H7 (cell line): ENCODE data around the gene PFDN1. TPM values are rescaled to one million over a fixed set of nuclear protein-coding genes. Genes with fewer than 3 reads are reported as not detected.

Experiments used
- DNase-seq: peaks from one replicate; pipeline ENCODE4 v3.0.0; 2012
- H3K27me3 ChIP-seq: 2 replicates; pipeline ENCODE4 v1.6.0; 2011; ENCODE audit warnings: mild to moderate bottlenecking, low read length; ENCODE audit not compliant: control insufficient read depth, insufficient read depth
- H3K36me3 ChIP-seq: replicated peaks from 2 replicates; pipeline ENCODE4 v1.5.1; 2011; ENCODE audit warnings: low read length; ENCODE audit not compliant: control insufficient read depth, insufficient read depth
- H3K4me3 ChIP-seq: 2 replicates; pipeline ENCODE4 v1.5.1; 2011; ENCODE audit warnings: low read depth, mild to moderate bottlenecking, control low read depth, low read length, moderate library complexity; ENCODE audit not compliant: insufficient read depth
- total RNA-seq: library from RNA; depleted of rRNA; stranded (reverse); fragments of >200 nt; shearing (Covaris generic); gene quantifications from 2 replicates; pipeline ENCODE4 v1.2.3, GENCODE V29; 2014

The PFDN1 gene
- total RNA-seq, 1 experiment from 2014 or later = 82.9 TPM

DNA sequence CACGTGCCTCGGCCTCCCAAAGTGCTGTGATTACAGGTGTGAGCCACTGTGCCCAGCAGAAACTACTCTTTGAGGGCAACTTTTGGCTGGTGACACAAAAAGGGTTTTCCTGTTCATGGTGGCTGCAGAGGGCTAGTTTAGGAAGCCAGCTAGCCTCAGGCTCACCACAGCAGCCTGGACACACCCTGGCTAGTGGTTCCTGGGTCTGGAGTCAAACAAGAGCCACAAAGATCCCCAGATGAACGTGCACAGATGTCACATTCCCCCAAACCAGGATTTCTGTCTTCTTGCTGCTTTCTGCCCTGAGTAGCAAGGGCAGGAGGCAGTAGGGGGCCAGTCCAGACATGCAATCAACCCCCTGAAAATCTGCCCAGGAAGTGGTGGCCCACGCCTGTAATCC lies 36.7 kb upstream of the PFDN1 start:
- DNase-seq = no peak
- Histone ChIP-seq H3K27me3 (no peaks in the 10 kb centered on the region), H3K4me3 (no peak overlapping the region), H3K36me3 (peaks cover 2% of the 10 kb centered on the region)

DNA sequence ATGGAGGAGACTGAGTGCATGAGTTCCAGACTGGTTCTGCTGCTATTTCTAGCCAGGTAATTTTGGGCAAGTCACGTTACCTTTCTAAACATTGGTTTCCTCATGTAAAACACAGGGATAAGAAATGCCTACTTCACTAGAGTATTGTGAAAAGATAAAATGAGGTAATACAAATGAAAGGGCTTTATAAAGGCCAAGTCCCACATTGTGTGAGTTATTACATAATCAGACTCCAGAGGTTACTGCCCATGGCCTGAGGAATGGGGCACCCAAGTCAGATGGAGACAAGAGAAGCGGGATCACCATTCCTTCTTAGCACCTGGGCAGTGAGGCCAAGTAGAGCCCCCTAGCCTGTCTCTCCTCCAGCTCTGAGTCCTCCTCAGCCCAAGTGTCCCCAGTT lies 36.0 kb upstream of the PFDN1 start:
- H3K36me3 ChIP-seq = peaks cover 3% of the 10 kb centered on the region

DNA sequence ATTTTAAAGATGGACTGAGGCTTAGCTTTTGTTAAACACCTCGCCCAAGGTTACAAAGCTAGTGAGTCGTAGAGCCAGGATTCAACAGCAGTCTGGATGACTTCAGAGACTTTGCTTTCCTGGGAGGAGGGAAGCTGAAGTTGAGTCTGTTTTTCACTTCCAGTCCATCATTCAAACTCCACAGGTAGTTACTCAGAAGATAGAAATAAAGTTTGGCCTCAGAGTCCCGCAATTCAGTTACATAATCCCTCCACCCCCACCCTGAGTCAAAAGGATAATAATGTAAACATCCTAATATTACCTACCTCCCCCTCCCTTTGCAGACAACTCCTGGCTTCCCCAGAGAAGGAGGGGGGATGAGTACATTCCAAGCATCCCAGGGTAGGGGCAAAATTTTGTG lies 35.4 kb upstream of the PFDN1 start:
- H3K36me3 ChIP-seq = peaks cover 3% of the 10 kb centered on the region
- DNase-seq = no peak
- no peaks in the 10 kb centered on the region for H3K27me3 ChIP-seq
- H3K4me3 ChIP-seq = no peak overlapping the region

More for the DNA sequence above, 36.0 kb upstream of the PFDN1 start:
- no peak for DNase-seq
- Histone ChIP-seq H3K27me3 (no peaks in the 10 kb centered on the region), H3K4me3 (no peak overlapping the region)

DNA sequence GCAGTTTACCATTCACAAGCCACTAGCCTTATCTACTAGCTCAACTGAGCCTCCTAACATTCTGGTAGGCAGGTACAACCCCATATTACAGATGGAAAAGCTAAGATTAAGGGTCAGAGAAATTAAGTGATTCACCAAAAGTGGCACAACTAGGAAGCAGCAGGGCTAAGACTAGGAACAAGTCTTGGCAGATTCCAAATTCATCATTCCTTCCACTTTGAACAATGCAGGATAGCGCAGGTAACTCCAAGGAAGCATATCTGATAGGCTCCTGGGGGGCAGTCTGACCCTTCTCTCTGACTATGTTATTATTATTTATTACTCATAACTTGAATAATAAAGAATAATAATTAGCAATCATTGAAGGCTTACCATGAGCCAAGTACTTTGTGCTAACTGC lies 35.0 kb upstream of the PFDN1 start:
- H3K36me3 ChIP-seq = peaks cover 3% of the 10 kb centered on the region

DNA sequence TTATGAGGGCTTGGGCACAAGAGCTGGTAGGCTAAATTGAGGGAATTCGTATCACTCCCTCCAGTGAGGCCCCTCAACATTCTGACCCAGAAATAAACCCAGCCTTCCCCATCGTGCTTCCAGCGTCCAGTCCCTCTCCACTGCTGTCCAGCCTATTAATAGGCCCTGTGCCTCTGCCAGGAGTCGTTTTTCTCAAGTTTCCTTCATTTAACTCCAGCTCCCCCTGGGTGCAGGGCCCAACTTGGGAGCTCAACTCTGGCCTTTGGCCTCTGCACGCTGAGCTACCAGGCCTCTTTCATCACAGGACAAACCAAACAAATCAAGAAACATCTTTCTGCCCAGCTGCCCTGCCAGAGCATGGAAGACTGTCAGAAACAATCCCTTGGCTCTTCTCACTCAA lies 33.5 kb upstream of the PFDN1 start:
- no peak for DNase-seq
- Histone ChIP-seq H3K27me3 (no peaks in the 10 kb centered on the region), H3K36me3 (peaks cover 3% of the 10 kb centered on the region)

More for the DNA sequence above, 35.0 kb upstream of the PFDN1 start:
- no peaks in the 10 kb centered on the region for H3K27me3 ChIP-seq
- no peak overlapping the region for H3K4me3 ChIP-seq
- no peak for DNase-seq

DNA sequence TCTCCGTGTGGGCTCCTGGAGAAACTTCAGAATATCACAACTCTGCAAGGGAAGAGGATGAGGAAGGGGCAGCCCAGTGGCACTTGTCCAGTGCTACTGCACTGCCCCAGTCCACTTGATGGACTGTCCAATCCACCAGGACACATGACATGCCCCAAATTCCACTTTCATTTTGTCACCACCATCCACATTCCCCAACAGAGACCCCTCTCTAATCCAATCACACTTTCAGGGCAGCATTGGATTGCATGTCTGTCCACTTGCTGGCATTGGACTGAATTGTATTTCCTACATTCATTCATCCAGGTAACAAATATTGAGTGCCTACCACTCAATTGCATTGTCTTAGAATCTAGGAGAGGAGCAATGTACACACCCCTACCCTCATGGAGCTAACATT lies 28.7 kb upstream of the PFDN1 start:
- H3K4me3 ChIP-seq = no peak overlapping the region
- no peaks in the 10 kb centered on the region for H3K27me3 ChIP-seq
- no peak for DNase-seq
- peaks cover 3% of the 10 kb centered on the region for H3K36me3 ChIP-seq

More for the DNA sequence above, 33.5 kb upstream of the PFDN1 start:
- H3K4me3 ChIP-seq = no peak overlapping the region

DNA sequence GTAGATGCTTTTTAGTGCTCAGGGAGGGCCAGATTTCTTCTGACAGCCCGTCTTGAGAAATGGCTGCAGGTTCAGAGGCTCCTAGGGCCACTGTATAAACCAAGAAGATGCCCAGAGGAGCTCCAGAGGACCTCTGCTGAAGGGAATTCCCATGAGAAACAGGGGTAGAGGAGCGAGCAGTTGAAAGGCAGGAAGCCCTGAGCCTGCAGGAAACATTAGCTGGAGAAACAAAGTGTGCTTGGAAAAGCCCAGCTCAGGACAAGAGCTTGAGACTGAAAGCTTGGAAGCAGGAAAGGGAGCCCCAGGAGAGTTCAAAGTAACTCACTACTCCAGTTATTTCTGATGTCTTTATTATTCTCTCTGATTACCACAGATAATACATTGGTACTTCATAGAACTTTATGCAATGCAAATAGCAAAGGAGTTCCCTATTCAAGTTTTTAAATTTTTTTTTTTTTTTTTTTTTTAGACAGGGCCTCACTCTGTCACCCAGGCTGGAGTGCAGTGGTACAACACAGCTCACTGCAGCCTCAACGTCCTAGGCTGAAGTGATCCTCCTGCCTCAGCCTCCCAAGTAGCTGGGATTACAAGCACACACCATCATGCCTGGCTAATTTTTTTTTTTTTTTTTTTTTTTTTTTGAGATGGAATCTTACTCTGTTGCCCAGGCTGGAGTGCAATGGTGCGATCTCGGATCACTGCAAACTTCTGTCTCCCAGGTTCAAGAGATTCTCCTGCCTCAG lies 27.0 kb upstream of the PFDN1 start:
- no peak for DNase-seq
- Histone ChIP-seq H3K36me3 (peaks cover 1% of the 10 kb centered on the region; the same call in 1 of the 2 replicates), H3K27me3 (no peaks in the 10 kb centered on the region), H3K4me3 (no peak overlapping the region)

DNA sequence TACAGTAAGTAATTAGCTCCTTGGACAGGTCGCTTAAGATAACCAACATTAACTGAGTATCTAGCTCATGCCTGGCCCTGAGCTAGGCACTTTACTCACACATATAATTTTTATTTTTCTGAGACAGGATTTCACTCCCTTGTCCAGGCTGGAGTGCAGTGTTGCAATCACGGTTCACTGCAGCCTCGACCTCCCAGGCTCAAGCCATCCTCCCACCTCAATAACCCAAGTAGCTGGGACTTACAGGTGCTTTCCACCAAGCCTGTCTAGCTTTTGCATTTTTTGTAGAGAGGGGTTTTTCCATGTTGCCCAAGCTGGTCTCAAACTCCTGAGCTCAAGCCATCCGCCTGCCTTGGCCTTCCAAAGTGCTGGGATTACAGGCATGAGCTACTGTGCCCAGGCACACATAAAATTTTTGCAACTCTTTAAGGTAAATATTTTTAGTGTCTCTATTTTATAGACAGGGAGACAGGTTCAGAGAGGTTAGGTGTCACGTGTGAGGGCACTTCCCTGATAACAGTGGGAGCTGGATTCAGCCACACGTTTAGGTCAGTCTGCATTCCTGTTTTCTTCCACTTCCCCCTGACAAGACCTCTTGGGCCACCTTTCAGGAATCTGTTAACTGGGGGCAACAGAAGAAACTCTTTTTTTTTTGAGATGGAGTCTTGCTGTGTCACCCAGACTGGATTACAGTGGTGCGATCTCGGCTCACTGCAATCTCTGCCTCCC lies 25.3 kb upstream of the PFDN1 start:
- H3K27me3 ChIP-seq = no peaks in the 10 kb centered on the region
- no peak overlapping the region for H3K4me3 ChIP-seq
- H3K36me3 ChIP-seq = no peaks in the 10 kb centered on the region
- DNase-seq = no peak

DNA sequence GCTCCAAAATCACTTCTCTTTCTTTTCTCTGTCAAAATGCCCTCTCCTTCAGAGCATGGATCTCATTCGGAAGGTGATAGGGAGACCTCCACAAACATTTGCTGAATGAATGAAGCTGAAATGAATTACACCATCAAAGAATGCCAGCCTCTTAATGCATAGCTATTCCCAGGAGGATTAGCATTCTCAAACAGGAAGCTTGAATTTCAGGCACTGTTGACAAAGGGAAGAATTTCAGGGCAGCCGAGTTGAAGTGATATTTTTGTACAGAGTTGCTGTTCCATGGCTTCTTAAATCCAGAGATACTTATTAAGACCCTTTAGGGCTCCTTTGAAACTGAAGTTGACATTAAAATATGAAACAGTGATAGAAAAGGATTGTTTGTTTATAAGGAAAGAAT lies 24.7 kb upstream of the PFDN1 start:
- no peaks in the 10 kb centered on the region for H3K27me3 ChIP-seq
- no peak for DNase-seq
- H3K4me3 ChIP-seq = no peak overlapping the region
- H3K36me3 ChIP-seq = no peaks in the 10 kb centered on the region

DNA sequence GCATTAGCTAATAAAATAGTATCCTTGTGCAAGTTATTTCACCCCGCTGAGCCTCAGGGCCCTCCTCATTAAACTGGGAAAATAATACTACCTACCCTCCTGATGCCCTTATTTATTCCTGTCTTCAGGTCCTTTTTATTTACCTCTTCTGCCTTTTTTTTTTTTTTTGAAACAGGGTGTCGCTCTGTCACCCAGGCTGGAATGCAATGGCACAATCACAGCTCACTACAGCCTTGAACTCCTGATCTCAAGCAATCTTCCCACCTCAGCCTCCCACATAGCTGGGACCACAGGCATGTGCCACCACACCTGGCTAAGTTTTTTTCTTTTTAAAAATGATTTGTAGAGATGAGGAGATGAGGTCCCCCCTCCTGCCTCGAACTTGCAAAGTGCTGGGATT lies 22.6 kb upstream of the PFDN1 start:
- H3K27me3 ChIP-seq = no peaks in the 10 kb centered on the region
- H3K4me3 ChIP-seq = no peak overlapping the region
- no peak for DNase-seq
- no peaks in the 10 kb centered on the region for H3K36me3 ChIP-seq

DNA sequence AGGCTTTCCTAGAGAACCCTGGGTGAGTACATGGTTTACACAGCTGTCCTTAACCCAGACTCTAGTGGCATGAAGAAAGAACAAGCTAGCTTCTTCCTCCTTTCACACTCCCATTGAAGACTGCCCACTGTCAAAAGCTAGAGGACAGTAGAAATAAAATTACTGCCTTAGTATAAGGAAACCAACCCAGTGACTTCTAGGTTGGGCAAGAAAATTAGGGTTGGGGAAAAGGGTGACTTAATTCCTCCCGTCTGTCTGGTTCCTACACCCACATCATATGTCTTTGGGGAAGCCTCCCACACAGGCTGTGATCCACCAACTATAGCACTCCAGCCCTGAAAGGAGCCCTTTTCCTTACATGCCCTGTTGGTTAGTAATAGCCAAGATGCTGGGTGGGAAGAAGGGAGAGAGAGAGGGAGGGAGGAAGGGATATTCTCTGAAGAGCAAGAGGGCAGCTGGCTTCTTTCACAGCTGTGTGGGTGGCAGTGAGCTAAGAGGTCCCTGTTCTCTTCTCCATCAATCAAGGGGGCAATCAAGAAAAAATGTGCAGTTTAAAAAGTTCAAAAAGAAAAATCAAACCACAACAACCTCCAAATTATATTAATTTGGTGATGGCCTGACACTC lies 21.8 kb upstream of the PFDN1 start:
- H3K4me3 ChIP-seq = no peak overlapping the region
- no peaks in the 10 kb centered on the region for H3K27me3 ChIP-seq
- DNase-seq = no peak
- no peaks in the 10 kb centered on the region for H3K36me3 ChIP-seq

DNA sequence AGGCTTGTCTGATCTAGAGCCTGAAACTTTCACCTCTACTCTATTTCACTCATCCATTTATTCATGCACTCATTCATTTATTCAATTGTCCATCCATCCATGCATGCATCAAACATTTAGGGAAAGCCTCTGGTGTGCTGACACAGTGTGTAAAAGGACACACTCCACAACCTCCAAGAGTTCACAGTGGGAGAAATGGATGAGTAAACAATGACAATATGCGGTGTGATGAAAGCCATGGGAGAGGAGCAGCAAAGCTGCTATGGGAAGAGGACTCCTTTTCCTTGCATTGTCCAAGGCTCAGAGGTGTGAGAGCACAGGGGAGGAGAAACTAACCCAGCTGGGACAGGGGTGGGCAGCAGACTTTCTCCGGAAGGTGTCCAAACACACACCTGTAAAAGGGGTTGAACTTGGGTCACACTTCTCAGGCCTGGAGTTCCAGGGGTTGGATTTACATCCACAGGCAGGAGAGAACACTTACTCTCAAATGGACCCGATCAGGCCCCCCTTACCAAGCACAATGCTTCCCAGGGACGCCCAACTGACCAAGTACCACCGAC lies 21.2 kb upstream of the PFDN1 start:
- Histone ChIP-seq H3K36me3 (no peaks in the 10 kb centered on the region), H3K4me3 (no peak overlapping the region), H3K27me3 (no peaks in the 10 kb centered on the region)
- no peak for DNase-seq

DNA sequence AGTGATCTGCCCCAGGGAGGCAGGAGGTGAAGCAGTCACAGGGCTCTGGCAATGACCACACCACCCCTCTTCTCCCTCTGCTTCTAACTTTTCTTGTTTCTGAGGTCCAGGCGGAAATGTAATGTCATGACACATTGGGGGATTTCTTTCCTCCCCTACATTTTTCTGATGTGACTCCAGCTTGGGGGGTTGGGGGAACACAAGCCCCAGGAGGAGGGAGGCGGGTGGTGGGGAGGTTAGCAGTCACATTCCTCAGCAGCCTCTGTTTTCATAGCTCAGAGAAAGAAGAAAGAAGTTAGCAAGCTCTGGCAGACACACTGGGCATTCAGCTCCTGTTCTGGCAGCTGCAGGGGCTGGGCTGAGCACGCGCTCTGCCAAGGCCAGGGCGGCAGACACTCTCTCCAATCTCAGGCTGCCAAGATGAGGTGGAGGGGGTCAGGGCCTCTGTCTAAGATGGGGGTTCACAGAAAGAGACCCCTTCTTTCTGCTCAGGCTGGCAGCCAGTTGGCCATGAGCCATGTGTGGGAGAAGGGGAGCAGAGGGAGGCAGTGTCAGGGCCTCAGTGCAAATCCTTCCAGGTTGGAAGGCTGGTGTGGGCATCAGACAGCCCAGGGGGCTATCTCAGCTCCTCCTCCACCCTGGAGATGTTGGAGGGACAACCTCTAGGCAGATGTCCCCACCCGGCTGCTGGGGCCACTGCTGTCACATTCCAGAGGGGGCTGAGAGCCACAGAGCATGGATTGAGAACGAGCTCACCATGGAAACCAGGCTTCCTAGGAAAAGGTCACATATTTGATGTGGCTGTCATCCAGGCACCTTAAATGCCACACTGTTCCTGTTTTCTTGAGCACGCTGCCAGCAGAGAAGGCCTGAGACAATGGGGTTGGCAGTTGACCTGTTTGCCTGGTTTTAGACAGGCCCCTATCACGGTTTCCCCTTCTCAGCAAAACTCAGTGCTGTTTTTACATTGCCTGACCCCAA lies 20.1 kb upstream of the PFDN1 start:
- Histone ChIP-seq H3K4me3 (no peak overlapping the region), H3K27me3 (no peaks in the 10 kb centered on the region), H3K36me3 (no peaks in the 10 kb centered on the region)
- no peak for DNase-seq

DNA sequence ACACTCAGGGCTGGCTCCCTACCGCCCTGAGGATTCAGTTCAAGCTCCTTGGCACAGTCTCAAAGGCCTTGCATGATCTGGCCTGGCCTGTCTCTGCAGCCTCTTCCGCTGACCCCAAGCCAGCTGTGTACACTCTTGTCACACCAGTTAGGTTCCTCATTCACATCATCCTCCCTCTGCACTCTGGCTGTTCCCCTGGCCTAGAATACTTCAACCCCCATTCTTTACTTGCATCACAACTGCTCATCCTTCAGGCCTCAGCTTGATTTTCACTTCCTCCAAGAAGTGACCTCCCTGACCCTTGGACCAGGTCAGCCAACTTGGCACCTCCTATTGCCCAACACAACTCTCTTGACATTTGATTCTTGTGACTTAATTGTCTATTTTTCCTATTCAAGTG lies 18.9 kb upstream of the PFDN1 start:
- Histone ChIP-seq H3K27me3 (no peaks in the 10 kb centered on the region), H3K4me3 (no peak overlapping the region), H3K36me3 (no peaks in the 10 kb centered on the region)
- DNase-seq = no peak
